OCI-LY3 (cell line): ENCODE data around the gene ATP1A4.

Experiments used
- CTCF ChIP-seq: fragments of 200-600, 300-600 bp; sonication (generic); IDR thresholded peaks from 2 replicates; pipeline ENCODE4 v1.5.1; 2014; ENCODE audit warnings: antibody characterized with exemption, low read length, low read depth
- EZH2phosphoT487 ChIP-seq: fragments of 200-600 bp; shearing (Covaris generic); IDR thresholded peaks from 2 replicates; pipeline ENCODE4 v1.6.1; 2018; ENCODE audit warnings: antibody characterized with exemption, mixed run types, low read depth

- TF ChIP-seq CTCF = no peak
- TF ChIP-seq EZH2phosphoT487 = no peak
Measured at GRCh38 chr1:160115545-160116282, 35.7 kb upstream of the ATP1A4 start, which contains the start of gene ATP1A2.
